Liver (tissue), 9 donors: ENCODE measurements around the gene TP63. TPM values are rescaled to one million over a fixed set of nuclear protein-coding genes. Genes with fewer than 3 reads are reported as not detected.

Experiments
- DNase-seq: peaks from one replicate; pipeline ENCODE4 v3.0.0-alpha.2; 2017; ENCODE audit warnings: low spot score
- H3K27ac ChIP-seq, 2 donors: one replicate each; pipeline ENCODE4 v1.7.0; 2013; ENCODE audit warnings: inconsistent platforms in 2 of 2, low read length in 2 of 2, control low read depth in 1 of 2, low read depth in 1 of 2, mild to moderate bottlenecking in 1 of 2
- H3K27me3 ChIP-seq, 4 donors: one replicate each; pipeline versions ENCODE4 v1.6.1 to v1.7.0; 2013; ENCODE audit warnings: low read length in 3 of 4, inconsistent platforms in 1 of 4, mild to moderate bottlenecking in 1 of 4, moderate library complexity in 1 of 4; ENCODE audit not compliant: control insufficient read depth in 4 of 4, insufficient read depth in 4 of 4
- H3K36me3 ChIP-seq, 4 donors: one replicate each; pipeline versions ENCODE4 v1.6.1 to v1.7.0; 2013; ENCODE audit warnings: low read length in 3 of 4, mild to moderate bottlenecking in 3 of 4, low read depth in 1 of 4, moderate library complexity in 1 of 4; ENCODE audit not compliant: control insufficient read depth in 4 of 4, insufficient read depth in 3 of 4
- H3K4me1 ChIP-seq, 4 donors: one replicate each; pipeline versions ENCODE4 v1.6.1 to v1.7.0; 2013; ENCODE audit warnings: low read length in 3 of 4, mild to moderate bottlenecking in 3 of 4, moderate library complexity in 1 of 4; ENCODE audit not compliant: control insufficient read depth in 4 of 4, insufficient read depth in 4 of 4
- H3K4me3 ChIP-seq, 3 donors: one replicate each; pipeline versions ENCODE4 v1.6.1 to v1.7.0; 2013; ENCODE audit warnings: low read length in 3 of 3, control low read depth in 1 of 3, low read depth in 1 of 3, mild to moderate bottlenecking in 1 of 3
- H3K9ac ChIP-seq, 2 donors: one replicate each; pipeline ENCODE4 v1.7.0; 2013; ENCODE audit warnings: low read length in 2 of 2, mild to moderate bottlenecking in 2 of 2, moderate library complexity in 2 of 2, control low read depth in 1 of 2, low read depth in 1 of 2
- H3K9me3 ChIP-seq, 4 donors: one replicate each; pipeline versions ENCODE4 v1.6.1 to v1.7.0; 2013; ENCODE audit warnings: low read length in 3 of 4; ENCODE audit not compliant: control insufficient read depth in 4 of 4
- CTCF ChIP-seq: fragments of 150-350 bp; IDR thresholded peaks from 2 replicates; pipeline ENCODE4 v1.5.1; 2017; ENCODE audit warnings: improper control_type of control experiment, low read depth, low read length; ENCODE audit not compliant: missing input control
- EGR1 ChIP-seq, 2 donors: IDR thresholded peaks; 2 replicates each; pipeline ENCODE4 v1.6.1; 2016 to 2018; ENCODE audit warnings: antibody characterized with exemption in 2 of 2, low read depth in 2 of 2
- FOXA1 ChIP-seq: IDR thresholded peaks from 2 replicates; pipeline ENCODE4 v1.6.1; 2016; ENCODE audit warnings: antibody characterized with exemption
- FOXA2 ChIP-seq: IDR thresholded peaks from 2 replicates; pipeline ENCODE4 v1.6.1; 2016; ENCODE audit warnings: antibody characterized with exemption
- GABPA ChIP-seq, 2 donors: IDR thresholded peaks in 1 of 2; conservative IDR thresholded peaks in 1 of 2; 2 replicates each; pipeline ENCODE4 v1.6.1; 2016; ENCODE audit warnings: antibody characterized with exemption in 2 of 2, mild to moderate bottlenecking in 1 of 2, moderate library complexity in 1 of 2
- HNF4A ChIP-seq, 2 donors: conservative IDR thresholded peaks; 2 replicates each; pipeline ENCODE4 v1.6.1; 2016; ENCODE audit warnings: antibody characterized with exemption in 2 of 2, mild to moderate bottlenecking in 2 of 2
- HNF4G ChIP-seq: IDR thresholded peaks from 2 replicates; pipeline ENCODE4 v1.6.1; 2016; ENCODE audit warnings: antibody characterized with exemption
- JUND ChIP-seq, 2 donors: IDR thresholded peaks; 2 replicates each; pipeline ENCODE4 v1.6.1; 2016; ENCODE audit warnings: antibody characterized with exemption in 2 of 2
- MAX ChIP-seq: IDR thresholded peaks from 2 replicates; pipeline ENCODE4 v1.6.1; 2016; ENCODE audit warnings: antibody characterized with exemption
- NR2F2 ChIP-seq: IDR thresholded peaks from 2 replicates; pipeline ENCODE4 v1.6.1; 2016; ENCODE audit warnings: antibody characterized with exemption
- RAD21 ChIP-seq, 2 donors: IDR thresholded peaks; 2 replicates each; pipeline ENCODE4 v1.6.1; 2016; ENCODE audit warnings: antibody characterized with exemption in 2 of 2, mild to moderate bottlenecking in 2 of 2
- RXRA ChIP-seq, 2 donors: IDR thresholded peaks; 2 replicates each; pipeline ENCODE4 v1.6.1; 2017 to 2018; ENCODE audit warnings: antibody characterized with exemption in 2 of 2, mild to moderate bottlenecking in 1 of 2
- SP1 ChIP-seq: IDR thresholded peaks from 2 replicates; pipeline ENCODE4 v1.6.1; 2018; ENCODE audit warnings: antibody characterized with exemption, mild to moderate bottlenecking
- TAF1 ChIP-seq: conservative IDR thresholded peaks from 2 replicates; pipeline ENCODE4 v1.6.1; 2016; ENCODE audit warnings: antibody characterized with exemption, mild to moderate bottlenecking
- YY1 ChIP-seq: IDR thresholded peaks from 2 replicates; pipeline ENCODE4 v1.6.1; 2016; ENCODE audit warnings: antibody characterized with exemption, mild to moderate bottlenecking
- ZBTB33 ChIP-seq: IDR thresholded peaks from 2 replicates; pipeline ENCODE4 v1.6.1; 2016; ENCODE audit warnings: antibody characterized with exemption
- WGBS: extraction: QIAGEN DNeasy Blood & Tissue Kit; methylation state at CpG from one replicate; pipeline ENCODE4 v1.1.7; 2013; 5-methylcytosine and 5-hydroxymethylcytosine counted together
- polyA plus RNA-seq, 2 donors: library from polyadenylated mRNA; stranded (reverse) in 1 of 2; unstranded in 1 of 2; fragments of 200-250 nt in 1 of 2; fragments of >200 nt in 1 of 2; fragmentation: Nextera tagmentation in 1 of 2; extraction: Ambion mirVana in 1 of 2; gene quantifications; one replicate each; pipeline versions ENCODE4 v1.2.1 to v1.2.3, GENCODE V29; 2013 to 2015
- total RNA-seq, 2 donors: library from RNA; depleted of rRNA; stranded (reverse); fragments of >200 nt; gene quantifications; one replicate each; pipeline ENCODE4 v1.2.3, GENCODE V29; 2014
- donor health status: healthy.
- donor health status: healthy.
- donor health status: healthy.
- donor health status: healthy.
- donor health status: healthy.

TP63 gene
- total and polyA plus RNA-seq, 4 donors = under 0.01 to 0.08 (median 0.05) TPM; not detected in 1

GRCh38 chr3:189849262-189849661 is 218.1 kb downstream of the TP63 start:
- H3K36me3 ChIP-seq = no peaks in the 10 kb centered on the region
- H3K9me3 ChIP-seq = no peaks in the 10 kb centered on the region
- no peak overlapping the region for H3K4me3 ChIP-seq
- no peak overlapping the region for H3K27ac ChIP-seq
- WGBS = 91% methylated on average over 2 of the region's 2 CpGs
- H3K4me1 ChIP-seq = no peaks in the 10 kb centered on the region
- no peak for TF ChIP-seq ZBTB33
- no peak for TF ChIP-seq MAX
- TF ChIP-seq TAF1 = no peak
- TF ChIP-seq RXRA (IDR thresholded peaks at IDR 0.05) = no peak
- no peak for TF ChIP-seq RAD21 (IDR thresholded peaks at IDR 0.05)
- no peak for TF ChIP-seq FOXA1
- TF ChIP-seq HNF4A (conservative IDR thresholded peaks at IDR 0.05) = no peak
- TF ChIP-seq GABPA (IDR thresholded peaks at IDR 0.05 in 1 of 2, conservative IDR thresholded peaks at IDR 0.05 in 1 of 2) = no peak
- TF ChIP-seq HNF4G = no peak
- TF ChIP-seq EGR1 (IDR thresholded peaks at IDR 0.05; ENCODE audit: low read depth in 2 of 2) = no peak
- TF ChIP-seq JUND (IDR thresholded peaks at IDR 0.05) = no peak
- TF ChIP-seq NR2F2 = no peak
- DNase-seq = no peak
- no peaks in the 10 kb centered on the region for H3K27me3 ChIP-seq
- H3K9ac ChIP-seq = no peak overlapping the region

GRCh38 chr3:189851682-189852081 is 220.5 kb downstream of the TP63 start:
- Histone ChIP-seq H3K27ac (no peak overlapping the region), H3K4me3 (no peak overlapping the region), H3K4me1 (no peaks in the 10 kb centered on the region), H3K27me3 (no peaks in the 10 kb centered on the region), H3K9ac (no peak overlapping the region), H3K9me3 (no peaks in the 10 kb centered on the region), H3K36me3 (no peaks in the 10 kb centered on the region)
- WGBS = 69% methylated on average over 4 of the region's 4 CpGs
- no peak for DNase-seq
- no peak for TF ChIP-seq NR2F2
- no peak for TF ChIP-seq RXRA (IDR thresholded peaks at IDR 0.05)
- TF ChIP-seq HNF4G = no peak
- TF ChIP-seq FOXA1 = no peak
- TF ChIP-seq FOXA2 = no peak
- no peak for TF ChIP-seq HNF4A (conservative IDR thresholded peaks at IDR 0.05)
- TF ChIP-seq ZBTB33 = no peak
- no peak for TF ChIP-seq MAX
- TF ChIP-seq JUND (IDR thresholded peaks at IDR 0.05) = no peak

- Histone ChIP-seq H3K27ac (no peak overlapping the region), H3K27me3 (no peaks in the 10 kb centered on the region), H3K36me3 (no peaks in the 10 kb centered on the region), H3K4me3 (no peak overlapping the region), H3K9me3 (no peaks in the 10 kb centered on the region), H3K4me1 (no peaks in the 10 kb centered on the region), H3K9ac (no peak overlapping the region)
- TF ChIP-seq HNF4G (no peak), FOXA1 (no peak), MAX (no peak), HNF4A (conservative IDR thresholded peaks at IDR 0.05) (no peak), TAF1 (no peak), GABPA (IDR thresholded peaks at IDR 0.05 in 1 of 2, conservative IDR thresholded peaks at IDR 0.05 in 1 of 2) (no peak), ZBTB33 (no peak), EGR1 (IDR thresholded peaks at IDR 0.05; ENCODE audit: low read depth in 2 of 2) (no peak), NR2F2 (no peak), FOXA2 (no peak), SP1 (no peak), YY1 (no peak), CTCF (no peak)
- 91% methylated on average over 3 of the region's 3 CpGs for WGBS
- no peak for DNase-seq
Measured at GRCh38 chr3:189853906-189854305, 222.7 kb downstream of the TP63 start.
